ENCODE results near the gene PCDH8. TPM values are rescaled to one million over a fixed set of nuclear protein-coding genes. Genes with fewer than 3 reads are reported as not detected.

The PCDH8 gene, protein sequence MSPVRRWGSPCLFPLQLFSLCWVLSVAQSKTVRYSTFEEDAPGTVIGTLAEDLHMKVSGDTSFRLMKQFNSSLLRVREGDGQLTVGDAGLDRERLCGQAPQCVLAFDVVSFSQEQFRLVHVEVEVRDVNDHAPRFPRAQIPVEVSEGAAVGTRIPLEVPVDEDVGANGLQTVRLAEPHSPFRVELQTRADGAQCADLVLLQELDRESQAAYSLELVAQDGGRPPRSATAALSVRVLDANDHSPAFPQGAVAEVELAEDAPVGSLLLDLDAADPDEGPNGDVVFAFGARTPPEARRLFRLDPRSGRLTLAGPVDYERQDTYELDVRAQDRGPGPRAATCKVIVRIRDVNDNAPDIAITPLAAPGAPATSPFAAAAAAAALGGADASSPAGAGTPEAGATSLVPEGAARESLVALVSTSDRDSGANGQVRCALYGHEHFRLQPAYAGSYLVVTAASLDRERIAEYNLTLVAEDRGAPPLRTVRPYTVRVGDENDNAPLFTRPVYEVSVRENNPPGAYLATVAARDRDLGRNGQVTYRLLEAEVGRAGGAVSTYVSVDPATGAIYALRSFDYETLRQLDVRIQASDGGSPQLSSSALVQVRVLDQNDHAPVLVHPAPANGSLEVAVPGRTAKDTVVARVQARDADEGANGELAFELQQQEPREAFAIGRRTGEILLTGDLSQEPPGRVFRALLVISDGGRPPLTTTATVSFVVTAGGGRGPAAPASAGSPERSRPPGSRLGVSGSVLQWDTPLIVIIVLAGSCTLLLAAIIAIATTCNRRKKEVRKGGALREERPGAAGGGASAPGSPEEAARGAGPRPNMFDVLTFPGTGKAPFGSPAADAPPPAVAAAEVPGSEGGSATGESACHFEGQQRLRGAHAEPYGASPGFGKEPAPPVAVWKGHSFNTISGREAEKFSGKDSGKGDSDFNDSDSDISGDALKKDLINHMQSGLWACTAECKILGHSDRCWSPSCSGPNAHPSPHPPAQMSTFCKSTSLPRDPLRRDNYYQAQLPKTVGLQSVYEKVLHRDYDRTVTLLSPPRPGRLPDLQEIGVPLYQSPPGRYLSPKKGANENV
- not detected in 2 replicates for total RNA-seq

DNA sequence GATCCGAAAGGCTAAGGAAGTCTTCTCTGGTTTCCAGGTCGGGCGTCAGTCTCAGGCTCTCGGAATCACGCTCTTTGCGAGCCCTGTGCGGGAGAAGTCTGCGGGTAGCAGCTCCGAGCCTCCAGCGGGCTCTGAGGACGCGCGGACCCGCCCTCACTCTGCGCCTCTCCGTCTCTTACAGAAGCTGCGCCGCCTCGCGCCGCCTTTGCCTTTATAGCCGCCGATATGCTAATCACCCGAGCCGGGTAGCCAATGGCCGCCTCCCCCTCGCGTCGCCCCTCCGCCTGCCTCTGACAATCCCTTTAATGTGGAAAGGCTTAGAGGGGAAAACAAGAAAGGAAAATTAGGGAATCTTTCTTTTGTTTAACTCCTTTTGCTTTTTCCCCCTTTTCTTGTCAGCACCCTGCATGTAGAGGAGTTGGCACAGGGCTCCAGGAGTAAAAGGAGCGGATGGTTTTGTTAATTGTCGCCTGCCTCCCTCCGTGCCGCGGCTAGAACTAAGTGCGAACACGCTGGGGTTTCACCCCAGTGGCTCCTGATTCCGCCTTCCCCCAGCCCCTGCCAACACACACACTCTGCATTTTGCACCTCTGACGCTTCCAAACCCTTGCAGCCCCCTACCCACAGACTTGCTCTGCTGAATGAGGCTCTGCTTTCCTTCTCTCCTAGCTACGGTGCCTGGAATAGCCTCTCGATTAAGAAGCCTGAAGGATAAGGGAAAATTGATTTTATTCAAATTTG lies at the start of gene PCDH8:
TSS of gene PCDH8 (minus strand) at position 186 of the 741 bp plus-strand sequence. CDS start 204 bp downstream, outside the sequence.

Other genes starting within 250 kb of the PCDH8 start
- 3.5 and 4.6 TPM in 2 replicates for gene HNRNPA1L2, start 206.2 kb downstream of the PCDH8 start, total RNA-seq
- gene SUGT1, start 195.8 kb downstream of the PCDH8 start, total RNA-seq, result 61.1 and 63.5 TPM in 2 replicates
- not detected in 2 replicates for gene CNMD, start 108.8 kb downstream of the PCDH8 start, total RNA-seq
- gene OLFM4, start 180.2 kb upstream of the PCDH8 start, total RNA-seq, result not detected in 2 replicates

Measured in endothelial cell of coronary artery (primary cell).